ENCODE data around the gene WDR77. TPM values are rescaled to one million over a fixed set of nuclear protein-coding genes. Genes with fewer than 3 reads are reported as not detected.

WDR77 gene
- total and polyA plus RNA-seq, 2 experiments from 2014 or later: 37.3 to 55.3 TPM

- DNase-seq (ENCODE audit: low spot score): no peak
- Histone ChIP-seq H3K4me3 (no peak overlapping the region), H3K4me2 (no peak overlapping the region), H2AFZ (no peak overlapping the region), H3K27me3 (no peaks in the 10 kb centered on the region), H3K9me2 (replicated peaks; ENCODE audit: insufficient read depth) (no peaks in the 10 kb centered on the region), H3K4me1 (ENCODE audit: insufficient read depth) (peaks cover 6% of the 10 kb centered on the region), H3K36me3 (replicated peaks; ENCODE audit: insufficient read depth, low read depth) (no peaks in the 10 kb centered on the region), H4K20me1 (ENCODE audit: insufficient read depth, poor library complexity, severe bottlenecking) (no peaks in the 10 kb centered on the region), H3K27ac (no peak overlapping the region), H3K79me2 (no peaks in the 10 kb centered on the region), H3K9me3 (ENCODE audit: low read depth) (no peaks in the 10 kb centered on the region)
- TF ChIP-seq EZH2phosphoT487 (IDR thresholded peaks at IDR 0.05; ENCODE audit: low read depth, severe bottlenecking, unreplicated experiment) (no peak), EZH2 (IDR thresholded peaks at IDR 0.05; ENCODE audit: borderline replicate concordance) (no peak), CTCF (IDR thresholded peaks at IDR 0.05; ENCODE audit: poor library complexity) (no peak)
- 0% methylated on average over 1 of the region's 1 CpG for WGBS (ENCODE audit: low lambda C conversion rate, missing lambda C conversion rate)
Measured at GRCh38 chr1:111466480-111466879, 17.4 kb upstream of the WDR77 start.

- no peaks in the 10 kb centered on the region for H3K36me3 ChIP-seq (replicated peaks; ENCODE audit: insufficient read depth, low read depth)
- no peak overlapping the region for H3K4me3 ChIP-seq
- no peak for DNase-seq (ENCODE audit: low spot score)
- H2AFZ ChIP-seq: no peak overlapping the region
- H3K9me3 ChIP-seq (ENCODE audit: low read depth): no peaks in the 10 kb centered on the region
- H3K4me2 ChIP-seq: no peak overlapping the region
- no peaks in the 10 kb centered on the region for H4K20me1 ChIP-seq (ENCODE audit: insufficient read depth, poor library complexity, severe bottlenecking)
- peaks cover 6% of the 10 kb centered on the region for H3K4me1 ChIP-seq (ENCODE audit: insufficient read depth)
- WGBS (ENCODE audit: low lambda C conversion rate, missing lambda C conversion rate): 100% methylated on average over 2 of the region's 2 CpGs
- TF ChIP-seq EZH2phosphoT487 (IDR thresholded peaks at IDR 0.05; ENCODE audit: low read depth, severe bottlenecking, unreplicated experiment) (no peak), EZH2 (IDR thresholded peaks at IDR 0.05; ENCODE audit: borderline replicate concordance) (no peak), CTCF (IDR thresholded peaks at IDR 0.05; ENCODE audit: poor library complexity) (no peak)
- H3K9me2 ChIP-seq (replicated peaks; ENCODE audit: insufficient read depth): no peaks in the 10 kb centered on the region
- no peak overlapping the region for H3K27ac ChIP-seq
- H3K27me3 ChIP-seq: no peaks in the 10 kb centered on the region
- H3K79me2 ChIP-seq: no peaks in the 10 kb centered on the region
Measured at GRCh38 chr1:111465754-111466153, 16.7 kb upstream of the WDR77 start.

- Histone ChIP-seq H3K27me3 (no peaks in the 10 kb centered on the region), H3K27ac (peak overlapping the region; percentile 49), H2AFZ (no peak overlapping the region), H3K79me2 (no peaks in the 10 kb centered on the region), H3K4me1 (ENCODE audit: insufficient read depth) (peaks cover 6% of the 10 kb centered on the region), H4K20me1 (ENCODE audit: insufficient read depth, poor library complexity, severe bottlenecking) (no peaks in the 10 kb centered on the region), H3K4me3 (no peak overlapping the region), H3K36me3 (replicated peaks; ENCODE audit: insufficient read depth, low read depth) (no peaks in the 10 kb centered on the region), H3K9me2 (replicated peaks; ENCODE audit: insufficient read depth) (no peaks in the 10 kb centered on the region), H3K9me3 (ENCODE audit: low read depth) (no peaks in the 10 kb centered on the region), H3K4me2 (peak overlapping the region; percentile 23)
- no peak for DNase-seq (ENCODE audit: low spot score)
- WGBS (ENCODE audit: low lambda C conversion rate, missing lambda C conversion rate): 76% methylated on average over 4 of the region's 4 CpGs
- TF ChIP-seq EZH2phosphoT487 (IDR thresholded peaks at IDR 0.05; ENCODE audit: low read depth, severe bottlenecking, unreplicated experiment): no peak
- TF ChIP-seq CTCF (IDR thresholded peaks at IDR 0.05; ENCODE audit: poor library complexity): no peak
- no peak for TF ChIP-seq EZH2 (IDR thresholded peaks at IDR 0.05; ENCODE audit: borderline replicate concordance)
Measured at GRCh38 chr1:111463029-111463683, 14.1 kb upstream of the WDR77 start.
